Esophagus squamous epithelium (tissue), 5 donors: ENCODE data around the gene TAP1. TPM values are rescaled to one million over a fixed set of nuclear protein-coding genes. Genes with fewer than 3 reads are reported as not detected.

ENCODE experiments used
- DNase-seq: peaks from one replicate; lab custom pipeline; 2025; lab: John Stamatoyannopoulos, UW
- H3K27ac ChIP-seq, 4 donors: fragments of 200-600 bp; sonication (generic); one replicate each; pipeline ENCODE4 v1.5.1; 2016 to 2019; ENCODE audit warnings: mild to moderate bottlenecking in 1 of 4
- H3K27me3 ChIP-seq, 4 donors: fragments of 200-600 bp; sonication (generic); 1 replicate in 3 of 4; 2 replicates in 1 of 4; pipeline versions ENCODE4 v1.5.1 to v1.6.0; 2017 to 2021; ENCODE audit warnings: antibody characterized with exemption in 1 of 4
- H3K36me3 ChIP-seq, 3 donors: fragments of 200-600 bp; sonication (generic); one replicate each; pipeline ENCODE4 v1.5.1; 2016 to 2019
- H3K4me1 ChIP-seq, 3 donors: fragments of 200-600 bp; sonication (generic); one replicate each; pipeline ENCODE4 v1.5.1; 2017 to 2019
- H3K4me3 ChIP-seq, 4 donors: fragments of 200-600 bp; sonication (generic); 1 replicate in 3 of 4; 2 replicates in 1 of 4; pipeline ENCODE4 v1.5.1; 2016 to 2019; ENCODE audit warnings: mild to moderate bottlenecking in 2 of 4, moderate library complexity in 1 of 4
- H3K9me3 ChIP-seq, 3 donors: fragments of 200-600 bp; sonication (generic); one replicate each; pipeline ENCODE4 v1.5.1; 2016 to 2019
- CTCF ChIP-seq, 6 experiments: fragments of 450-650 bp in 4 of 6; fragments of 200-600 bp in 2 of 6; sonication (generic) in 2 of 6; IDR thresholded peaks; one replicate each; pipeline ENCODE4 v1.5.1; 2016 to 2019; ENCODE audit warnings: antibody characterized with exemption in 6 of 6, mild to moderate bottlenecking in 4 of 6, moderate library complexity in 4 of 6
- POLR2A ChIP-seq, 4 donors: fragments of 450-650 bp; IDR thresholded peaks; one replicate each; pipeline ENCODE4 v1.6.1; 2017; ENCODE audit warnings: antibody characterized with exemption in 4 of 4, mild to moderate bottlenecking in 4 of 4, moderate library complexity in 3 of 4
- WGBS, 2 donors: methylation state at CpG; one replicate each; pipeline ENCODE4 v1.1.5; 2018; 5-methylcytosine and 5-hydroxymethylcytosine counted together
- intact Hi-C: fragments of 100-400 bp; cut with DNase I; formaldehyde crosslinking; loops from one replicate; pipeline ENCODE4 v1.15.0; 2022
- total RNA-seq, 4 donors: library from RNA; depleted of rRNA; stranded (reverse); fragments of >200 nt; gene quantifications; one replicate each; pipeline ENCODE4 v1.1.0, GENCODE V29; 2016
- donor health status: DM: yes; HTN: yes; CAD: no.

Gene TAP1
- total RNA-seq, 4 donors from 2014 or later = 31.7 to 95.5 (median 40.3) TPM

- H3K9me3 ChIP-seq = no peaks in the 10 kb centered on the region
- peaks cover 9 to 57% (median 11%) of the 10 kb centered on the region in 3 donors for H3K4me1 ChIP-seq
- WGBS, 2 donors = 80 to 87% methylated on average over 2 of the region's 2 CpGs
- TF ChIP-seq POLR2A (IDR thresholded peaks at IDR 0.05) (no peak), CTCF (IDR thresholded peaks at IDR 0.05) (no peak)
- no peak for DNase-seq
- H3K27me3 ChIP-seq = no peaks in the 10 kb centered on the region
- intact Hi-C loops = no loop called here
- H3K4me3 ChIP-seq = no peak overlapping the region
- no peaks in the 10 kb centered on the region for H3K36me3 ChIP-seq
- H3K27ac ChIP-seq = peak overlapping the region in 3 of 4 donors; percentile 54 to 71 (median 63)
Observed at GRCh38 chr6:32818867-32819266, 34.6 kb downstream of the TAP1 start.

- Histone ChIP-seq H3K36me3 (no peaks in the 10 kb centered on the region), H3K9me3 (no peaks in the 10 kb centered on the region), H3K27me3 (no peaks in the 10 kb centered on the region), H3K4me1 (peaks cover 9 to 57% (median 11%) of the 10 kb centered on the region in 3 donors), H3K27ac (peak within 1 kb of the TSS; percentile 72 to 84 (median 83)), H3K4me3 (peak within 1 kb of the TSS in 2 of 4 donors; percentile 15 to 43)
- TF ChIP-seq CTCF (IDR thresholded peaks at IDR 0.05) (no peak), POLR2A (IDR thresholded peaks at IDR 0.05) (no peak)
- no peak for DNase-seq
- intact Hi-C loops = no loop called here
- 19 to 24% methylated on average over 2 to 3 of the region's 3 CpGs for WGBS, 2 donors
Observed at GRCh38 chr6:32816746-32817204, 36.7 kb downstream of the TAP1 start, which contains the start of gene HLA-DOB. TSS of gene HLA-DOB (minus strand) at chr6:32817002. CDS start at chr6:32816951, 51 bp downstream.

- Histone ChIP-seq H3K4me3 (peak overlapping the region in 1 of 4 donors; percentile 43), H3K27me3 (no peaks in the 10 kb centered on the region), H3K4me1 (peaks cover 9 to 57% (median 11%) of the 10 kb centered on the region in 3 donors), H3K27ac (peak overlapping the region; percentile 72 to 84 (median 83)), H3K36me3 (no peaks in the 10 kb centered on the region), H3K9me3 (no peaks in the 10 kb centered on the region)
- 78 to 83% methylated on average over 2 of the region's 2 CpGs for WGBS, 2 donors
- intact Hi-C loops = no loop called here
- no peak for TF ChIP-seq CTCF (IDR thresholded peaks at IDR 0.05)
- no peak for TF ChIP-seq POLR2A (IDR thresholded peaks at IDR 0.05)
- no peak for DNase-seq
Observed at GRCh38 chr6:32815996-32816395, 37.5 kb downstream of the TAP1 start.

GRCh38 chr6:32815115-32815514 lies 38.4 kb downstream of the TAP1 start:
- H3K36me3 ChIP-seq = no peaks in the 10 kb centered on the region
- TF ChIP-seq POLR2A (IDR thresholded peaks at IDR 0.05) = no peak
- no peak for TF ChIP-seq CTCF (IDR thresholded peaks at IDR 0.05)
- H3K4me3 ChIP-seq = no peak overlapping the region
- peak overlapping the region in 2 of 4 donors; percentile 37 to 84 for H3K27ac ChIP-seq
- no peak for DNase-seq
- peaks cover 9 to 52% (median 9%) of the 10 kb centered on the region in 3 donors for H3K4me1 ChIP-seq
- 41 to 76% methylated on average over 5 of the region's 5 CpGs for WGBS, 2 donors
- H3K9me3 ChIP-seq = no peaks in the 10 kb centered on the region
- intact Hi-C loops = no loop called here
- no peaks in the 10 kb centered on the region for H3K27me3 ChIP-seq

- DNase-seq = no peak
- H3K4me1 ChIP-seq = peaks cover 5 to 43% (median 9%) of the 10 kb centered on the region in 3 donors
- H3K27ac ChIP-seq = peak overlapping the region in 2 of 4 donors; percentile 22 to 51
- no peaks in the 10 kb centered on the region for H3K9me3 ChIP-seq
- intact Hi-C loops = no loop called here
- TF ChIP-seq POLR2A (IDR thresholded peaks at IDR 0.05) = no peak
- 67 to 79% methylated on average over 2 of the region's 2 CpGs for WGBS, 2 donors
- no peaks in the 10 kb centered on the region for H3K36me3 ChIP-seq
- H3K27me3 ChIP-seq = no peaks in the 10 kb centered on the region
- no peak overlapping the region for H3K4me3 ChIP-seq
Observed at GRCh38 chr6:32814145-32814544, 39.4 kb downstream of the TAP1 start.
